Endometrial microvascular endothelial cells (primary cell): ENCODE results near the gene SBNO2. TPM values are rescaled to one million over a fixed set of nuclear protein-coding genes. Genes with fewer than 3 reads are reported as not detected.

Experiments
- in situ Hi-C: cut with HindIII; loops from 2 replicates; pipeline ENCODE4 v1.10.0; 2017; ENCODE audit warnings: low sequenced_read_pairs, low pct_unique_long_range_greater_than_20kb; ENCODE audit errors: inconsistent ontology term
- total RNA-seq: library from RNA; depleted of rRNA; stranded (reverse); fragments of >200 nt; gene quantifications from one replicate; pipeline ENCODE4 v1.2.3, GENCODE V29; 2015; ENCODE audit errors: inconsistent ontology term

Gene SBNO2
- total RNA-seq, 1 donor from 2014 or later = 33.0 TPM

- in situ Hi-C loops = no loop called here
Observed at GRCh38 chr19:1084024-1084868, 89.8 kb downstream of the SBNO2 start.

GRCh38 chr19:1082928-1083816 is 90.9 kb downstream of the SBNO2 start:
- in situ Hi-C loops = no loop called here

GRCh38 chr19:1082165-1082927 is 91.7 kb downstream of the SBNO2 start:
- in situ Hi-C loops = no loop called here

- in situ Hi-C loops = no loop called here
Observed at GRCh38 chr19:1081301-1082164, 92.5 kb downstream of the SBNO2 start.

- in situ Hi-C loops = no loop called here
Observed at GRCh38 chr19:1080360-1081161, 93.5 kb downstream of the SBNO2 start.

- in situ Hi-C loops = no loop called here
Observed at GRCh38 chr19:1079566-1080111, 94.4 kb downstream of the SBNO2 start.

GRCh38 chr19:1076951-1077350 is 97.1 kb downstream of the SBNO2 start:
- in situ Hi-C loops = no loop called here

GRCh38 chr19:1076046-1076386 is 98.1 kb downstream of the SBNO2 start:
- in situ Hi-C loops = no loop called here

GRCh38 chr19:1074544-1075283 is 99.4 kb downstream of the SBNO2 start:
- in situ Hi-C loops = no loop called here

- in situ Hi-C loops = no loop called here
Observed at GRCh38 chr19:1073956-1074517, 100.0 kb downstream of the SBNO2 start.

- in situ Hi-C loops = no loop called here
Observed at GRCh38 chr19:1073063-1073955, 100.8 kb downstream of the SBNO2 start.

- in situ Hi-C loops = no loop called here
Observed at GRCh38 chr19:1072371-1073015, 101.6 kb downstream of the SBNO2 start.

- in situ Hi-C loops = no loop called here
Observed at GRCh38 chr19:1070931-1071791, 102.9 kb downstream of the SBNO2 start.

- in situ Hi-C loops = no loop called here
Observed at GRCh38 chr19:1070576-1070930, 103.5 kb downstream of the SBNO2 start.
